PFSK-1 (cell line): Measurements from ENCODE around the gene DYNC2H1.

Experiments used
- FOXP2 ChIP-seq: optimal IDR thresholded peaks from 2 replicates; pipeline ENCODE3; 2011; ENCODE audit warnings: borderline replicate concordance, control low read depth, inconsistent platforms; ENCODE audit not compliant: insufficient read depth; ENCODE audit errors: extremely low read length, extremely low read depth
- POLR2AphosphoS5 ChIP-seq: IDR thresholded peaks from 2 replicates; pipeline ENCODE4 v1.6.1; 2012; ENCODE audit warnings: low read depth, mild to moderate bottlenecking, control low read depth, low read length, moderate library complexity
- SIN3A ChIP-seq: IDR thresholded peaks from 2 replicates; pipeline ENCODE4 v1.6.1; 2012; ENCODE audit warnings: mild to moderate bottlenecking, low read length, moderate library complexity, borderline replicate concordance; ENCODE audit not compliant: insufficient read depth
- TAF1 ChIP-seq: IDR thresholded peaks from 2 replicates; pipeline ENCODE4 v1.6.1; 2012; ENCODE audit warnings: low read length, control low read depth, borderline replicate concordance; ENCODE audit not compliant: insufficient read depth
- TF ChIP-seq, protein P1 (sequence below), 2 experiments: IDR thresholded peaks; 2 replicates each; pipeline versions ENCODE4 v1.6.1 to v1.8.0; 2011 to 2012; ENCODE audit warnings: low read depth in 2 of 2, low read length in 2 of 2, control low read depth in 1 of 2, inconsistent platforms in 1 of 2, mild to moderate bottlenecking in 1 of 2, moderate library complexity in 1 of 2; ENCODE audit not compliant: insufficient read depth in 1 of 2

DYNC2H1 gene

GRCh38 chr11:103488031-103488461 lies 378.8 kb downstream of the DYNC2H1 start:
- no peak for TF ChIP-seq FOXP2
- TF ChIP-seq, protein P1, sequence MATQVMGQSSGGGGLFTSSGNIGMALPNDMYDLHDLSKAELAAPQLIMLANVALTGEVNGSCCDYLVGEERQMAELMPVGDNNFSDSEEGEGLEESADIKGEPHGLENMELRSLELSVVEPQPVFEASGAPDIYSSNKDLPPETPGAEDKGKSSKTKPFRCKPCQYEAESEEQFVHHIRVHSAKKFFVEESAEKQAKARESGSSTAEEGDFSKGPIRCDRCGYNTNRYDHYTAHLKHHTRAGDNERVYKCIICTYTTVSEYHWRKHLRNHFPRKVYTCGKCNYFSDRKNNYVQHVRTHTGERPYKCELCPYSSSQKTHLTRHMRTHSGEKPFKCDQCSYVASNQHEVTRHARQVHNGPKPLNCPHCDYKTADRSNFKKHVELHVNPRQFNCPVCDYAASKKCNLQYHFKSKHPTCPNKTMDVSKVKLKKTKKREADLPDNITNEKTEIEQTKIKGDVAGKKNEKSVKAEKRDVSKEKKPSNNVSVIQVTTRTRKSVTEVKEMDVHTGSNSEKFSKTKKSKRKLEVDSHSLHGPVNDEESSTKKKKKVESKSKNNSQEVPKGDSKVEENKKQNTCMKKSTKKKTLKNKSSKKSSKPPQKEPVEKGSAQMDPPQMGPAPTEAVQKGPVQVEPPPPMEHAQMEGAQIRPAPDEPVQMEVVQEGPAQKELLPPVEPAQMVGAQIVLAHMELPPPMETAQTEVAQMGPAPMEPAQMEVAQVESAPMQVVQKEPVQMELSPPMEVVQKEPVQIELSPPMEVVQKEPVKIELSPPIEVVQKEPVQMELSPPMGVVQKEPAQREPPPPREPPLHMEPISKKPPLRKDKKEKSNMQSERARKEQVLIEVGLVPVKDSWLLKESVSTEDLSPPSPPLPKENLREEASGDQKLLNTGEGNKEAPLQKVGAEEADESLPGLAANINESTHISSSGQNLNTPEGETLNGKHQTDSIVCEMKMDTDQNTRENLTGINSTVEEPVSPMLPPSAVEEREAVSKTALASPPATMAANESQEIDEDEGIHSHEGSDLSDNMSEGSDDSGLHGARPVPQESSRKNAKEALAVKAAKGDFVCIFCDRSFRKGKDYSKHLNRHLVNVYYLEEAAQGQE (IDR thresholded peaks at IDR 0.05; ENCODE audit: insufficient read depth in 1 of 2, low read depth in 2 of 2, low read length in 2 of 2): no peak
- no peak for TF ChIP-seq SIN3A
- no peak for TF ChIP-seq POLR2AphosphoS5
- TF ChIP-seq TAF1: no peak

DNA sequence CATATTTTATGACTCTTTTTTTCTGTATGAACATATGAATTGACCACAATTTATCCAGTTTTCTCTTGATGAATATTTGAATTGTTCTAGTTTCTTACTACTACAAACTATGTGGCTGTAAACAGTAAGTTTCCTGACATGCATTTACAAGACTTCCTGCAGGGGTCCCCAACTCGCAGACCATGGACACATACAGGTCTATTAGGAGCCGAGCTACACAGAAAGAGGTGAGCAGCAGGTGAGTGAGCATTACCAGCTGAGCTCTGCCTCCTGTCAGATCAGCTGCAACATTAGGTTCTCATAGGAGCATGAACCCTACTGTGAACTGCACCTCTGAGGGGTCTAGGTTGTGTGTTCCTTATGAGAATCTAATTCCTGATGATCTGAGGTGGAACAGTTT lies 379.4 kb downstream of the DYNC2H1 start:
- TF ChIP-seq SIN3A: no peak
- TF ChIP-seq, protein P1 (IDR thresholded peaks at IDR 0.05; ENCODE audit: insufficient read depth in 1 of 2, low read depth in 2 of 2, low read length in 2 of 2): no peak
- no peak for TF ChIP-seq TAF1
- no peak for TF ChIP-seq POLR2AphosphoS5
- TF ChIP-seq FOXP2: no peak

DNA sequence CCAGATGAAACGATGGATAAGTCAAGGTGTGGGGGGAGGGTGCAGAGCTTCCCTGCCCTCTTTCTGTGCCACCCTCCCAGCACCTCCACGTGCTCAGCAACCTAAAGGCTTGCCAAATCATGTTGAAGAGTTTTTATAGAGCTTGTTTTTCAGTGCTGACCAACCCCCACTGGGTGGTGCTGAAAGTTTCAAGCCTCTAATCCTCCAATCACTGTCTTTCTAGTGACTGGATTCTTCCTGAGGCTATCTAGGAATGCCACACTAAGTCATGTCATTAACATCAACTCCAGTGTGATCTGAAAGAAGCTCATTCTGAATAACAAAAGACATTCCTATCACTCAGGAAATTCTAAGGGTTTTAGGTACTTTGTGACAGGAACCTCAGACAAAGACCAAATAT lies 382.6 kb downstream of the DYNC2H1 start:
- TF ChIP-seq SIN3A (no peak), TAF1 (no peak), FOXP2 (no peak), POLR2AphosphoS5 (no peak)
- TF ChIP-seq, protein P1 (IDR thresholded peaks at IDR 0.05; ENCODE audit: insufficient read depth in 1 of 2, low read depth in 2 of 2, low read length in 2 of 2): no peak

- TF ChIP-seq SIN3A (no peak), POLR2AphosphoS5 (no peak), TAF1 (no peak), FOXP2 (no peak)
- TF ChIP-seq, protein P1 (IDR thresholded peaks at IDR 0.05; ENCODE audit: insufficient read depth in 1 of 2, low read depth in 2 of 2, low read length in 2 of 2): no peak
Measured at GRCh38 chr11:103494491-103494890, 385.3 kb downstream of the DYNC2H1 start.

GRCh38 chr11:103497268-103497667 lies 388.0 kb downstream of the DYNC2H1 start:
- TF ChIP-seq TAF1 (no peak), FOXP2 (no peak), SIN3A (no peak), POLR2AphosphoS5 (no peak)
- TF ChIP-seq, protein P1 (IDR thresholded peaks at IDR 0.05; ENCODE audit: insufficient read depth in 1 of 2, low read depth in 2 of 2, low read length in 2 of 2): no peak
